ENCODE measurements around the gene RCN1. TPM values are rescaled to one million over a fixed set of nuclear protein-coding genes. Genes with fewer than 3 reads are reported as not detected.

The RCN1 gene
- total RNA-seq, 1 experiment from 2014 or later, result 99.8 TPM

- H4K20me1 ChIP-seq (ENCODE audit: insufficient read depth), result no peaks in the 10 kb centered on the region
- no TSS peak for BruUV-seq (replicated peaks)
- H3K79me2 ChIP-seq (ENCODE audit: insufficient read depth, low read length), result no peaks in the 10 kb centered on the region
- no peak overlapping the region for H3K9ac ChIP-seq (ENCODE audit: low read length)
- no peak for TF ChIP-seq SRF (IDR thresholded peaks at IDR 0.05; ENCODE audit: low read depth)
- TF ChIP-seq ZBTB33 (IDR thresholded peaks at IDR 0.05; ENCODE audit: extremely low read depth, insufficient replicate concordance, low read length), result no peak
- no peak for TF ChIP-seq TCF7L2 (IDR thresholded peaks at IDR 0.05; ENCODE audit: borderline replicate concordance, extremely low read depth, insufficient read depth, insufficient read length)
- TF ChIP-seq SP1 (IDR thresholded peaks at IDR 0.05; ENCODE audit: low read depth), result no peak
- no peak overlapping the region for H3K4me3 ChIP-seq (replicated peaks in 1 of 2; ENCODE audit: low read depth in 1 of 2, low read length in 2 of 2)
- no peaks in the 10 kb centered on the region for H3K9me2 ChIP-seq (ENCODE audit: insufficient read depth)
- DNase-seq (ENCODE audit: low read depth, low spot score), result no peak
- RAD21 ChIA-PET (ENCODE audit: low non-redundant PET in 1 of 2, low total read pairs in 2 of 2, uncharacterized antibody in 2 of 2, unreplicated experiment in 2 of 2), result no interaction called here
- H2AFZ ChIP-seq (ENCODE audit: low read depth, low read length, poor library complexity, severe bottlenecking), result no peak overlapping the region
- H3K4me2 ChIP-seq (ENCODE audit: low read length), result no peak overlapping the region
- no peak overlapping the region for H3K27ac ChIP-seq (ENCODE audit: low read depth, low read length)
- POLR2A ChIA-PET, result no interaction called here
- no peaks in the 10 kb centered on the region for H3K9me3 ChIP-seq (ENCODE audit: control insufficient read depth in 1 of 2, insufficient read depth in 1 of 2, low read depth in 1 of 2, low read length in 2 of 2)
- H3K36me3 ChIP-seq (ENCODE audit: control insufficient read depth in 1 of 2, insufficient read depth in 2 of 2, low read length in 2 of 2), result no peaks in the 10 kb centered on the region
- H3K27me3 ChIP-seq (ENCODE audit: insufficient read depth, low read length), result 0 out of 2 replicates have a peak, but pooled peaks cover 3% of the 10 kb centered on the region
- intact Hi-C loops (cut with micrococcal nuclease), result no loop called here
- peaks cover 3 to 9% of the 10 kb centered on the region in 2 experiments; a peak in 3 of 4 replicates for H3K4me1 ChIP-seq (ENCODE audit: control insufficient read depth in 1 of 2, insufficient read depth in 2 of 2, low read length in 2 of 2)
- CTCF ChIA-PET, result interaction anchor here (1.0 kb wide), 1 partner anchor 12 kb away, joined by 3 read pairs; no protein-coding TSS in a partner anchor
- no peak for ATAC-seq
These were observed 51.1 kb downstream of the RCN1 start for GRCh38 chr11:32141745-32142546.

- ChIA-PET POLR2A (no interaction called here), RAD21 (ENCODE audit: low non-redundant PET in 1 of 2, low total read pairs in 2 of 2, uncharacterized antibody in 2 of 2, unreplicated experiment in 2 of 2) (no interaction called here), CTCF (no interaction called here)
- H3K79me2 ChIP-seq (ENCODE audit: insufficient read depth, low read length), result no peaks in the 10 kb centered on the region
- no peaks in the 10 kb centered on the region for H3K36me3 ChIP-seq (ENCODE audit: control insufficient read depth in 1 of 2, insufficient read depth in 2 of 2, low read length in 2 of 2)
- ATAC-seq (no peak), DNase-seq (ENCODE audit: low read depth, low spot score) (no peak)
- no peak overlapping the region for H3K27ac ChIP-seq (ENCODE audit: low read depth, low read length)
- intact Hi-C loops (cut with micrococcal nuclease), result no loop called here
- no peaks in the 10 kb centered on the region for H3K9me3 ChIP-seq (ENCODE audit: control insufficient read depth in 1 of 2, insufficient read depth in 1 of 2, low read depth in 1 of 2, low read length in 2 of 2)
- H3K9me2 ChIP-seq (ENCODE audit: insufficient read depth), result no peaks in the 10 kb centered on the region
- H4K20me1 ChIP-seq (ENCODE audit: insufficient read depth), result no peaks in the 10 kb centered on the region
- H2AFZ ChIP-seq (ENCODE audit: low read depth, low read length, poor library complexity, severe bottlenecking), result no peak overlapping the region
- H3K9ac ChIP-seq (ENCODE audit: low read length), result no peak overlapping the region
- H3K4me3 ChIP-seq (replicated peaks in 1 of 2; ENCODE audit: low read depth in 1 of 2, low read length in 2 of 2), result no peak overlapping the region
- no TSS peak for BruUV-seq (replicated peaks)
- 0 out of 2 replicates have a peak, but pooled peaks cover 3% of the 10 kb centered on the region for H3K27me3 ChIP-seq (ENCODE audit: insufficient read depth, low read length)
- no peaks in the 10 kb centered on the region for H3K4me1 ChIP-seq (ENCODE audit: control insufficient read depth in 1 of 2, insufficient read depth in 2 of 2, low read length in 2 of 2)
- no peak overlapping the region for H3K4me2 ChIP-seq (ENCODE audit: low read length)
- TF ChIP-seq ATF3 (IDR thresholded peaks at IDR 0.05) (no peak), RAD21 (IDR thresholded peaks at IDR 0.05; ENCODE audit: low read depth) (no peak), CTCF (IDR thresholded peaks at IDR 0.05 in 2 of 3, conservative IDR thresholded peaks at IDR 0.05 in 1 of 3; ENCODE audit: borderline replicate concordance in 1 of 3, insufficient read depth in 1 of 3, low read depth in 2 of 3, low read length in 2 of 3) (no peak), TCF7L2 (IDR thresholded peaks at IDR 0.05; ENCODE audit: borderline replicate concordance, extremely low read depth, insufficient read depth, insufficient read length) (no peak), ZBTB33 (IDR thresholded peaks at IDR 0.05; ENCODE audit: extremely low read depth, insufficient replicate concordance, low read length) (no peak), SRF (IDR thresholded peaks at IDR 0.05; ENCODE audit: low read depth) (no peak), POLR2A (IDR thresholded peaks at IDR 0.05; ENCODE audit: borderline replicate concordance, extremely low read depth, insufficient read depth, insufficient read length) (no peak), POLR2AphosphoS5 (IDR thresholded peaks at IDR 0.05; ENCODE audit: low read depth, low read length) (no peak), YY1 (IDR thresholded peaks at IDR 0.05; ENCODE audit: extremely low read depth, insufficient replicate concordance, low read depth, low read length) (no peak)
These were observed 52.5 kb downstream of the RCN1 start for GRCh38 chr11:32143378-32143777.
